Activated T-cell treated with anti-CD3 and anti-CD28 coated beads for 24 hours (primary cell): ENCODE measurements around the gene TBC1D3K.
"Not testable (repeated sequence)": the region's sequence is repeated elsewhere in the genome, so short reads cannot be mapped to it uniquely, and the experiment has no call there.

Experiments used
- DNase-seq: peaks from one replicate; pipeline ENCODE4 v3.0.0-alpha.2; 2020; ENCODE audit warnings: low read depth

TBC1D3K gene

GRCh38 chr17:37924115-37924514 is at the start of gene TBC1D3K:
Gene TBC1D3K (plus strand): TSS chr17:37924415. CDS start chr17:37926000, 1,585 bp downstream.
- not testable (repeated sequence) for DNase-seq

DNA sequence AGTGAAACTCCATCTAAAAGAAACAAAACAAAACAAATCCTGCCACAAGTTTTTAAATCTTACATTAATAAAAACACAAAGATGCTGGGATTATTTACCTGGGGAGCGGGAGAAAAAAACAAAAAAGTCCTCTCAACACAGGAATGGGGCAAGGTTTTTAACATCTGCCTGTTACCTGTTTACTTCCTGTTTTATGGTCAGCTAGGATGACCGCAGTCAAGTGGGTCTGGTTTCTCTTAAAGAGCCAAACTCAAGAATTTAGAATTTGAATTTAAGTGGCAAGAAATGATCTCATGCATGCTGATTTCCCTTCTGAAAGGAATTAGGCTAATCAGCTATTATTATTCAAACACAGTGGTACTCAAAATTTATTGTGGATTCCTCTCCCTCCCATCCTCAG is 39.7 kb upstream of the TBC1D3K start:
- DNase-seq, result no peak

DNA sequence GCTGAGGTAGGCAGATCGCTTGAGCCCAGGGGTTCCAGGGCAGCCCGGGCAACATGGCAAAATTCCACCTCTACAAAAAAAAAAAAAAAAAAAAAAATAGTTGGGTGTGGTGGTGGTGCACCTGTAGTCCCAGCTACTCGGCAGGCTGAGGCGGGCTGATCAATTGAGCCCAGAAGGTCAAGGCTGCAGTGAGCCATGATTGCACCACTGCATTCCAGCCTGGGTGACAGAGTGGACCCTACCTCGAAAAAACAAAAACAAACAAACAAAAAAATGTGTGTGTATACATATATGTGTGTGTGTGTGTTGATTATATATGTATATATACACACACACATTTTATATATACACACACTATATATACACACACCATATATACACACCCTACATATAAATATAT is 39.1 kb upstream of the TBC1D3K start:
- no peak for DNase-seq

DNA sequence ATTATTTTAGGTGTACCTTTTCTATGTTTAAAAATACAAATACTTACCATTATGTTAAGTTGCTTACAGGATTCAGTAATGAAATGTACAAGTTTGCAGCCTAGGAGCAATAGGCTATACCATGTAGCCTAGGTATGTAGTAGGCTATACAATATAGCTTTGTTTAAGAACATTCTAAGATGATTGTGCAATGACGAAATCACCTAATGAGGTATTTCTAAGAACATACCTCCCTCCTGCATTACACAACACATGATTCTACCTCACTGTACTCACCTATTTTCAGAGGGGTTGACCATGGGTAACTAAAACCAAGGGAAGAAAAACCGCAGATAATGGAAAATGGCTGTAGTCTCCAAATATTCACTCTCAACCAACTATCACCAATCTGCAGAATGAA is 35.3 kb upstream of the TBC1D3K start:
- DNase-seq, result no peak

GRCh38 chr17:37896961-37897360 is 27.3 kb upstream of the TBC1D3K start:
- not testable (repeated sequence) for DNase-seq
